GM10248 (cell line): ENCODE measurements around the gene MGME1.

Experiments
- CTCF ChIA-PET: fragments of 300-600 bp; sonication (Branson Sonifier 250); formaldehyde crosslinking; extraction: SDS; loops from one replicate; lab custom pipeline; 2021; ENCODE audit warnings: antibody characterized with exemption; lab: Yijun Ruan, JAX
- POLR2A ChIA-PET: fragments of 350-650 bp; sonication (Branson Sonifier 250); formaldehyde crosslinking; extraction: SDS; loops from one replicate; lab custom pipeline; 2020; ENCODE audit warnings: antibody characterized with exemption; lab: Yijun Ruan, JAX
- DNase-seq: peaks from one replicate; pipeline ENCODE4 v3.0.0; 2012; ENCODE audit errors: extremely low spot score
- TF ChIP-seq, protein P1 (sequence below): IDR thresholded peaks from 2 replicates; pipeline ENCODE4 v1.5.1; 2012; ENCODE audit warnings: mild to moderate bottlenecking, low read depth; ENCODE audit errors: extremely low read depth, missing control alignments, control extremely low read depth

The MGME1 gene

DNA sequence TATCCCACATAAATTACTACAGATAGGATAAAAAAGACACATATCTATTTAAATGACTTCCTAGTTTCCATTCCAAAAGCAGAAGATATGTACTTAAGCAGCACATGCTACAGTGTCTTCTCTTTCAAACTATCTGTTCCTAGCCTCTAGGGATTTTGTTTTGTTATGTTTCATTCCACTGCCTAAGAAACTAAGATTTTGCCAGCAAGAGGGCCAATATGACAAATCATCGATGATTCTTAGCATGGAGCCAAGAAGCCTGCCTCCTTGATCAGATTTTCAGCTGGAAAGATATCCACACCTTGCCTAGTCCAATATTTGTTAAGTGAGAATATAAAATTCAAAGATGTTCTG lies 7.3 kb upstream of the MGME1 start:
- TF ChIP-seq, protein P1, sequence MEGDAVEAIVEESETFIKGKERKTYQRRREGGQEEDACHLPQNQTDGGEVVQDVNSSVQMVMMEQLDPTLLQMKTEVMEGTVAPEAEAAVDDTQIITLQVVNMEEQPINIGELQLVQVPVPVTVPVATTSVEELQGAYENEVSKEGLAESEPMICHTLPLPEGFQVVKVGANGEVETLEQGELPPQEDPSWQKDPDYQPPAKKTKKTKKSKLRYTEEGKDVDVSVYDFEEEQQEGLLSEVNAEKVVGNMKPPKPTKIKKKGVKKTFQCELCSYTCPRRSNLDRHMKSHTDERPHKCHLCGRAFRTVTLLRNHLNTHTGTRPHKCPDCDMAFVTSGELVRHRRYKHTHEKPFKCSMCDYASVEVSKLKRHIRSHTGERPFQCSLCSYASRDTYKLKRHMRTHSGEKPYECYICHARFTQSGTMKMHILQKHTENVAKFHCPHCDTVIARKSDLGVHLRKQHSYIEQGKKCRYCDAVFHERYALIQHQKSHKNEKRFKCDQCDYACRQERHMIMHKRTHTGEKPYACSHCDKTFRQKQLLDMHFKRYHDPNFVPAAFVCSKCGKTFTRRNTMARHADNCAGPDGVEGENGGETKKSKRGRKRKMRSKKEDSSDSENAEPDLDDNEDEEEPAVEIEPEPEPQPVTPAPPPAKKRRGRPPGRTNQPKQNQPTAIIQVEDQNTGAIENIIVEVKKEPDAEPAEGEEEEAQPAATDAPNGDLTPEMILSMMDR, result no peak
- ChIA-PET POLR2A (interaction anchor here (0.6 kb wide), 1 partner anchor 17 kb away, joined by 4 read pairs; no protein-coding TSS in a partner anchor), CTCF (interaction anchor here (0.7 to 1.9 kb wide), 4 partner anchors 9 to 35 kb away, joined by 3 to 7 read pairs (median 4); no protein-coding TSS in a partner anchor)
- DNase-seq, result no peak

DNA sequence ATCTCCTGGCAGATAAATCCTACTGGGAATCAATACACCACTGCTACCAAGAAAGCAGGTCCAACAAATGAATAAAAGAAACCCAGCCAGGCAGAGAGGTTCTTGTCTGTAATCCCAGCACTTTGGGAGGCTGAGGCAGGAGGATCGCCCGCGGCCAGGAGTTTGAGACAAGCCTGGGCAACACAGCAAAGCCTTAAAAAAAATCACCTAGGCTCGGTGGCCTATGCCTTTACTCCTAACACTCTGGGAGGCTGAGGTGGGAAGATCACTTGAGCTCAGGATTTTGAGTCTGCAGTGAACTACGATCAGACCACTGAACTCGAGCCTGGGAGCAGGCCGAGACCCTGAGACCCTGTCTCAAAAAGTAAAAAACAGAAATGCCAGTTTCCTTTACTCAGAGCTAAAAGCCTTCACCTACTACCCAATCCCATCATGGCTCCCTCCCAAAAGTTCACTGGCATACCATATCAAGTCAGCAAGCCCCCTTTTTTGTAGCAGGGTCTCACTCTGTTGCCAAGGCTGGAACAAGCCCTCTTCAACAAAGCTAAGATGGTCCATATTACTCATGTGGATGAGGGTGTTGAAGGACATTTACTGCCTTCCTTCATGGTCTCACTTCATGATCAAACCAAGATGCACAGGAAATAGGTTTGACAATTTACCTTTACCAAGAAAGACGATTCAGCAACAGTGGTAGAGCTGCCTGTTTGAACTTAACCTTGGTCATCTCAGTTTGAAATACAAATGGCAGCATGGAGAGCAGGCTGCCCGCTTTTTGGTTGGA lies 5.5 kb upstream of the MGME1 start:
- no peak for DNase-seq
- CTCF ChIA-PET, result interaction anchor here (0.9 to 2.0 kb wide), 5 partner anchors 10 to 33 kb away, joined by 3 to 8 read pairs (median 4); no protein-coding TSS in a partner anchor
- POLR2A ChIA-PET, result no interaction called here
- TF ChIP-seq, protein P1, result no peak

DNA sequence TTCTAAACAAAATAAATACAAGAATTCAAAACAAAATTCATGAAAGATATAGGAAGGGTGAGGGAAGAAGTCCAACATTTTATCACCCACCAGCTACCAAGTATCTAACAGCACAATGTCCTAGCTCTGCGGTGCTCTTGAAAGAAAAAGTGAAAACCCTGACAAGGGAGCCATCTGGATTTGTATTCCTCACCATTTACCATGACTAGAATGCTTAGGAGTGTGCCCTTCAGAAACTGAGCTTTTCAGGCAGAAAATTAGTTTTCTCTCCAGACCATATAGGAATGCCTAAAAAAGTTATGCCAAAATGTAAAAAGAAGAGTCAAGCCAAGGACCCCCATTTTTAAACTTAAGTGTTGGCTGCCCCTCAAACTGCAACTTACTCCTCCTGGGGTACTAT lies 4.7 kb upstream of the MGME1 start:
- TF ChIP-seq, protein P1, result no peak
- POLR2A ChIA-PET, result no interaction called here
- no peak for DNase-seq
- CTCF ChIA-PET, result interaction anchor here (1.1 to 4.4 kb wide), 4 partner anchors 21 to 32 kb away, joined by 3 to 21 read pairs (median 6); no protein-coding TSS in a partner anchor

DNA sequence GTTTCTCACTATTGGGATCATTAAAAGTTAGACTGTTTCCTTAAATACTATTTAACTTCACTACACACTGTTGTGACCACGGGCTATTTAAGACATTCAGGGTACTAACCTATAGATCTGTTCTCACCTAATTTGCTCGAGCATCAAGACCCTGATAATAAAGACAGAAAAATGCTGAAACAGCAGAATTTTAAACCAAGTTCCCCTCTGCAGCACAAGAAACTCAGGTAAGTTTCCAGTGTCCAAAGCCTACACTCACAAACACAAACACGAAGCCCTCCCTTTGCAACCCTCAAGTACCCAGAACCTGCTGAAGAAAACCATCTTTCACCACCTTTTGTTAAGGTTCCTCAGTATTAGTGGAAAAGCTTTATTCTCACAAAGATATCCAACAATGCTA lies 4.2 kb upstream of the MGME1 start:
- TF ChIP-seq, protein P1, result no peak
- CTCF ChIA-PET, result interaction anchor here (0.9 to 7.9 kb wide), 9 partner anchors 8 to 284 kb away, joined by 3 to 69 read pairs (median 4); partner anchors contain the start of gene RRBP1
- POLR2A ChIA-PET, result interaction anchor here (1.8 to 1.9 kb wide), 2 partner anchors 9 to 282 kb away, joined by 8 to 12 read pairs; partner anchors contain the start of gene RRBP1
- no peak for DNase-seq

DNA sequence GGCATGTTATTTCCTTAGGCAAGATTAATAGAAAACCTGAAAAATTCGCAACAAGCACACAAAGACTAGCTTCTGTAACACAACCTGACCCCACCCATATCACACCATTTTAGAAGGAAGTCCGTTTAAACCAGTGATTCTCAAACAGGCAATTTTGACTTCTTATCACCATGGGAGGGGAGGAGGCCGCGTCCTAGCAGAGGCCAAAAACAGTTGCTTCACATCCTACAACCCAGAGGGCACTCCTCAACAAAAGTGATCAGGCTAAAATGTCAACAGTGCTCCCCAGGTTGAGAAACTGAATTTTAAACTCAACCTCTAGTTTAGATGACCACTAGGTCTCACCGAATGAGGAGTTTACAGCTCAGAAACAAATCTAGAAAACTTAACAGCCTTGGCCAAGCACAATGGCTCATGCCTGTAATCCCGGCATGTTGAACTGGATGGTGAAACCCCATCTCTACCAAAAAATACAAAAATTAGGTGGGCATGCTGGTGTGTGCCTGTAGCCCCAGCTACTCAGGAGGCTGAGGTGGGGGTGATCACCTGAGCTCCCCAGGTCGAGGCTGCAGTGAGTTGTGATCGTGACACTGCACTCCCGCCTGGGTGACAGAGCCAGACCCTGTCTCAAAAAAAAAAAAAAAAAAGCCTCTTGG lies 3.6 kb upstream of the MGME1 start:
- DNase-seq, result no peak
- CTCF ChIA-PET, result interaction anchor here (0.9 to 7.9 kb wide), 10 partner anchors 9 to 285 kb away, joined by 3 to 69 read pairs (median 4); partner anchors contain the start of gene RRBP1

More for the DNA sequence above, 3.6 kb upstream of the MGME1 start:
- TF ChIP-seq, protein P1, result no peak
- POLR2A ChIA-PET, result interaction anchor here (0.7 to 1.9 kb wide), 5 partner anchors 9 to 286 kb away, joined by 5 to 12 read pairs (median 7); partner anchors contain the start of gene RRBP1
